ENCODE data around the gene PREPL. TPM values are rescaled to one million over a fixed set of nuclear protein-coding genes. Genes with fewer than 3 reads are reported as not detected.

Gene PREPL
- total RNA-seq, 4 donors from 2014 or later = 29.2 to 55.9 (median 32.4) TPM

GRCh38 chr2:44349506-44349905 is 11.8 kb downstream of the PREPL start:
- DNase-seq = no peak
- TF ChIP-seq EP300 (IDR thresholded peaks at IDR 0.05; ENCODE audit: low read depth) (no peak), POLR2AphosphoS5 (IDR thresholded peaks at IDR 0.05) (no peak)
- 97% methylated on average over 10 of the region's 10 CpGs for WGBS, 2 donors (ENCODE audit: low coverage in 1 of 2)
- intact Hi-C loops (cut with DNase I; ENCODE audit: low total_unique reads) = no loop called here
- no peak overlapping the region for H3K27ac ChIP-seq
- no peaks in the 10 kb centered on the region for H3K27me3 ChIP-seq
- H3K9me3 ChIP-seq = no peaks in the 10 kb centered on the region
- peaks cover 0 to 7% (median 0%) of the 10 kb centered on the region in 4 donors for H3K36me3 ChIP-seq
- peaks cover 0 to 15% (median 0%) of the 10 kb centered on the region in 4 donors for H3K4me1 ChIP-seq
- H3K4me3 ChIP-seq = no peak overlapping the region
- in situ Hi-C loops (cut with MboI; ENCODE audit: low pct_ligation_motif_present in 1 of 4, low pct_unique_long_range_greater_than_20kb in 1 of 4, low sequenced_read_pairs in 3 of 4) = no loop called here

DNA sequence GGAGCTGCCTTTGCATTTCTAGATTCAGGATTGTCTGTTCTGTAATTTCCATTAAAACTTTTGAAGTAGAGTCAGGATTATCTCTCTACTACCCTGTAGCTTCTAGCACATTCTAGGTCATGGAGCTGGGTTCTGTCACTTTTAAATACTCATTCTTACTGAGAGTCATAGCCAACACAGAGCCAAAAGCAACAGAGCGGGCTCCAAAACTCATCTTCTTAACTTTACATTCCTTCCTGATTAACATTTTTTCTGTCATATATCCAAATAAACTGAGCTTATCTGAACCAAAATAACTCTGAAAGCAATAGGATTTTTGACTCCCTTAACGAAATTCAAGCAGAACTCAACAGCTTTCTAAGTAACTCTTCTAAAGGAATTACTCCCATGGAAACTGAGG is 12.9 kb downstream of the PREPL start:
- Histone ChIP-seq H3K4me1 (peaks cover 0 to 15% (median 0%) of the 10 kb centered on the region in 4 donors), H3K4me3 (no peak overlapping the region), H3K9me3 (no peaks in the 10 kb centered on the region), H3K27ac (peak overlapping the region in 3 of 4 donors; percentile 8 to 37 (median 10)), H3K36me3 (peaks cover 0 to 12% (median 1%) of the 10 kb centered on the region in 4 donors), H3K27me3 (no peaks in the 10 kb centered on the region)
- no peak for TF ChIP-seq POLR2A (IDR thresholded peaks at IDR 0.05)
- WGBS, 2 donors (ENCODE audit: low coverage in 1 of 2) = 65 to 72% methylated on average over 2 of the region's 2 CpGs
- DNase-seq = no peak
- in situ Hi-C loops (cut with MboI; ENCODE audit: low pct_ligation_motif_present in 1 of 4, low pct_unique_long_range_greater_than_20kb in 1 of 4, low sequenced_read_pairs in 3 of 4) = no loop called here
- intact Hi-C loops (cut with DNase I; ENCODE audit: low total_unique reads) = no loop called here

GRCh38 chr2:44347526-44347925 is 13.8 kb downstream of the PREPL start:
- TF ChIP-seq POLR2A (IDR thresholded peaks at IDR 0.05) = no peak
- TF ChIP-seq, protein P1, sequence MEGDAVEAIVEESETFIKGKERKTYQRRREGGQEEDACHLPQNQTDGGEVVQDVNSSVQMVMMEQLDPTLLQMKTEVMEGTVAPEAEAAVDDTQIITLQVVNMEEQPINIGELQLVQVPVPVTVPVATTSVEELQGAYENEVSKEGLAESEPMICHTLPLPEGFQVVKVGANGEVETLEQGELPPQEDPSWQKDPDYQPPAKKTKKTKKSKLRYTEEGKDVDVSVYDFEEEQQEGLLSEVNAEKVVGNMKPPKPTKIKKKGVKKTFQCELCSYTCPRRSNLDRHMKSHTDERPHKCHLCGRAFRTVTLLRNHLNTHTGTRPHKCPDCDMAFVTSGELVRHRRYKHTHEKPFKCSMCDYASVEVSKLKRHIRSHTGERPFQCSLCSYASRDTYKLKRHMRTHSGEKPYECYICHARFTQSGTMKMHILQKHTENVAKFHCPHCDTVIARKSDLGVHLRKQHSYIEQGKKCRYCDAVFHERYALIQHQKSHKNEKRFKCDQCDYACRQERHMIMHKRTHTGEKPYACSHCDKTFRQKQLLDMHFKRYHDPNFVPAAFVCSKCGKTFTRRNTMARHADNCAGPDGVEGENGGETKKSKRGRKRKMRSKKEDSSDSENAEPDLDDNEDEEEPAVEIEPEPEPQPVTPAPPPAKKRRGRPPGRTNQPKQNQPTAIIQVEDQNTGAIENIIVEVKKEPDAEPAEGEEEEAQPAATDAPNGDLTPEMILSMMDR (IDR thresholded peaks at IDR 0.05) = no peak
- Histone ChIP-seq H3K27ac (no peak overlapping the region), H3K36me3 (peaks cover 0 to 15% (median 2%) of the 10 kb centered on the region in 4 donors), H3K4me1 (peaks cover 0 to 15% (median 0%) of the 10 kb centered on the region in 4 donors), H3K27me3 (no peaks in the 10 kb centered on the region), H3K4me3 (no peak overlapping the region), H3K9me3 (no peaks in the 10 kb centered on the region)
- intact Hi-C loops (cut with DNase I; ENCODE audit: low total_unique reads) = no loop called here
- in situ Hi-C loops (cut with MboI; ENCODE audit: low pct_ligation_motif_present in 1 of 4, low pct_unique_long_range_greater_than_20kb in 1 of 4, low sequenced_read_pairs in 3 of 4) = no loop called here
- no peak for DNase-seq
- WGBS, 2 donors (ENCODE audit: low coverage in 1 of 2) = 70 to 87% methylated on average over 2 of the region's 2 CpGs

DNA sequence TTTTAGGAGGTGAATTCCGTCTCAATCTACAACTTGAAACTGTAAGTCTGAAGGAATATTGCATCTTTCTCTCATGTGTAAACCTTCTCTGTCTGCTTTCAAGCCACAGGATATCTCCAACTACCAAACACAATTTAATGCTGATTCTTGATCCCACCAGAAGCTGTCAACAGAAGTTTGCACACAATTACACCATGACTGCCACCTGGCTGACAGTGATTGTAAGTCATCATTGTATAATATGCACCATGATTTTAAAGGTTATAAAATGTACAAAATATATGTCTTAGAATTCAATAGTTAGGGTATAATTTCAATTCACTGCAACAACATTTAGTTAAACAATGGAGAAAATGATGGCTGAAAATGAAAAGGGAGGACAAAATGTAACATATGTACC is 18.4 kb downstream of the PREPL start:
- Histone ChIP-seq H3K36me3 (peaks cover 0 to 51% (median 18%) of the 10 kb centered on the region in 4 donors), H3K27me3 (no peaks in the 10 kb centered on the region), H3K27ac (no peak overlapping the region), H3K4me3 (no peak overlapping the region), H3K9me3 (no peaks in the 10 kb centered on the region), H3K4me1 (peaks cover 0 to 6% (median 0%) of the 10 kb centered on the region in 4 donors)
- TF ChIP-seq, protein P1 (IDR thresholded peaks at IDR 0.05) = peak; percentile 12 to 39 (median 15)
- no peak for TF ChIP-seq POLR2A (IDR thresholded peaks at IDR 0.05)
- no peak for TF ChIP-seq EP300 (IDR thresholded peaks at IDR 0.05; ENCODE audit: low read depth)
- TF ChIP-seq POLR2AphosphoS5 (IDR thresholded peaks at IDR 0.05) = no peak
- DNase-seq = no peak
- WGBS, 2 donors (ENCODE audit: low coverage in 1 of 2) = 87 to 100% methylated on average over 1 of the region's 1 CpG
- intact Hi-C loops (cut with DNase I; ENCODE audit: low total_unique reads) (no loop called here), in situ Hi-C loops (cut with MboI; ENCODE audit: low pct_ligation_motif_present in 1 of 4, low pct_unique_long_range_greater_than_20kb in 1 of 4, low sequenced_read_pairs in 3 of 4) (no loop called here)

GRCh38 chr2:44335806-44336538 is 25.3 kb downstream of the PREPL start:
- DNase-seq = no peak
- H3K9me3 ChIP-seq = no peaks in the 10 kb centered on the region
- H3K4me1 ChIP-seq = no peaks in the 10 kb centered on the region
- TF ChIP-seq EP300 (IDR thresholded peaks at IDR 0.05; ENCODE audit: low read depth) (no peak), POLR2AphosphoS5 (IDR thresholded peaks at IDR 0.05) (no peak)
- TF ChIP-seq, protein P1 (IDR thresholded peaks at IDR 0.05) = no peak
- no peaks in the 10 kb centered on the region for H3K27me3 ChIP-seq
- H3K36me3 ChIP-seq = peaks cover 0 to 52% (median 25%) of the 10 kb centered on the region in 4 donors
- in situ Hi-C loops (cut with MboI; ENCODE audit: low pct_ligation_motif_present in 1 of 4, low pct_unique_long_range_greater_than_20kb in 1 of 4, low sequenced_read_pairs in 3 of 4) (no loop called here), intact Hi-C loops (cut with DNase I; ENCODE audit: low total_unique reads) (no loop called here)
- no peak overlapping the region for H3K4me3 ChIP-seq
- no peak overlapping the region for H3K27ac ChIP-seq
- 83 to 89% methylated on average over 2 of the region's 2 CpGs for WGBS, 2 donors (ENCODE audit: low coverage in 1 of 2)
